Loucy (cell line): ENCODE data around the gene WT1.
"Not testable (repeated sequence)": the region's sequence is repeated elsewhere in the genome, so short reads cannot be mapped to it uniquely, and the experiment has no call there.

Source experiments
- H2AFZ ChIP-seq: fragments of 200-600 bp; sonication (generic); 2 replicates; pipeline ENCODE4 v1.6.0; 2016; ENCODE audit warnings: antibody characterized with exemption, mild to moderate bottlenecking, low read length, moderate library complexity
- H3F3A ChIP-seq: fragments of 200-600 bp; 2 replicates; pipeline ENCODE4 v1.6.0; 2016; ENCODE audit warnings: antibody characterized with exemption, low read depth, mild to moderate bottlenecking
- H3K27me3 ChIP-seq: fragments of 200-600 bp; sonication (generic); 2 replicates; pipeline ENCODE4 v1.6.1; 2014; ENCODE audit warnings: low read length, mild to moderate bottlenecking; ENCODE audit not compliant: insufficient read depth, poor library complexity, severe bottlenecking
- H3K36me3 ChIP-seq: fragments of 200-600 bp; sonication (generic); 2 replicates; pipeline ENCODE4 v1.6.1; 2016; ENCODE audit warnings: low read length; ENCODE audit not compliant: insufficient read depth
- H3K4me1 ChIP-seq: fragments of 200-600 bp; sonication (generic); 2 replicates; pipeline ENCODE4 v1.5.1; 2014; ENCODE audit warnings: low read length, mild to moderate bottlenecking; ENCODE audit not compliant: insufficient read depth, poor library complexity, severe bottlenecking
- H3K4me2 ChIP-seq: fragments of 200-600 bp; sonication (generic); 2 replicates; pipeline ENCODE4 v1.6.0; 2014; ENCODE audit warnings: antibody characterized with exemption, low read length, low read depth, mild to moderate bottlenecking; ENCODE audit not compliant: poor library complexity, severe bottlenecking
- H3K4me3 ChIP-seq: fragments of 200-600 bp; sonication (generic); 2 replicates; pipeline ENCODE4 v1.5.1; 2014; ENCODE audit warnings: low read length, mild to moderate bottlenecking, mixed read lengths; ENCODE audit not compliant: poor library complexity, severe bottlenecking
- H3K79me2 ChIP-seq: fragments of 200-600 bp; sonication (generic); 2 replicates; pipeline ENCODE4 v1.6.1; 2014; ENCODE audit warnings: low read length; ENCODE audit not compliant: insufficient read depth
- H3K9ac ChIP-seq: fragments of 200-600 bp; sonication (generic); 2 replicates; pipeline ENCODE4 v1.6.0; 2014; ENCODE audit warnings: mild to moderate bottlenecking, low read depth, low read length, moderate library complexity; ENCODE audit not compliant: poor library complexity, severe bottlenecking
- H3K9me2 ChIP-seq: fragments of 200-600 bp; sonication (generic); replicated peaks from 2 replicates; pipeline ENCODE4 v1.6.1; 2016; ENCODE audit warnings: low read depth, low read length, mixed read lengths
- H3K9me3 ChIP-seq: fragments of 200-600 bp; sonication (generic); 2 replicates; pipeline ENCODE4 v1.6.1; 2014; ENCODE audit warnings: mild to moderate bottlenecking, antibody characterized with exemption, low read length, low read depth; ENCODE audit not compliant: insufficient read depth
- H4K20me1 ChIP-seq: fragments of 200-600 bp; sonication (generic); 2 replicates; pipeline ENCODE4 v1.6.0; 2014; ENCODE audit warnings: antibody characterized with exemption, low read length, mild to moderate bottlenecking; ENCODE audit not compliant: insufficient read depth, poor library complexity, severe bottlenecking
- EZH2phosphoT487 ChIP-seq: fragments of 200-600 bp; IDR thresholded peaks from 2 replicates; pipeline ENCODE4 v1.6.1; 2018; ENCODE audit warnings: antibody characterized with exemption, mild to moderate bottlenecking, moderate library complexity, borderline replicate concordance
- TF ChIP-seq, protein P1 (sequence below): fragments of 200-600 bp; sonication (generic); conservative IDR thresholded peaks from 2 replicates; pipeline ENCODE4 v1.5.1; 2014; ENCODE audit warnings: mild to moderate bottlenecking, antibody characterized with exemption, low read length

WT1 gene

DNA sequence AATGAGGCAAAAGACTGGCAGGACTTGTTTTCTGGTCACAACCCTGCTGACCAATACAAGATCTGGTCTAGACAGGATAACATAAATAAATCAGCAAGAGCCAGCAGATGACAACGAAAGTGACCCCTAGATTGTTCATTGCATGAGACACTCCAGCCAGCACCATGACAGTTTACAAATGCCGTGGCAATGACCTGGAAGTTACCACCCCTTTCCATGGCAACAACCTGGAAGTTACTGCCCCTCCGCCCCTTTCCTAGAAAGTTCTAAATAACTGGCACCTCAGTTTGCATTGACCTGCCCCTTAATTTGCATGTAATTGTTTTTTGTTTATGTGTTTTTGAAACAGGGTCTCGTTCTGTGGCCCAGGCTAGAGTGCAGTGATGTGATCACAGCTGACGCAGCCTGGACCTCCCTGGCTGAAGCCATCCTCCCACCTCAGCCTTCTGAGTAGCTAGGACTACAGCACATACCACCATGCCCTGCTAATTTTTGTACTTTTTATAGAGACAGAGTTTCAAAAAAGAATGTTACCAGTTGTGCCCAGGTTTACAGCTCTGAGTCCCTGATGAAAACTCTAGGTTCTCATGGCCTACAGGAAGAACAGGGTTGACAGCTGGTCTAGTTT, 38.1 kb upstream of the WT1 start:
- no peaks in the 10 kb centered on the region for H3K79me2 ChIP-seq
- H3K9me3 ChIP-seq = no peaks in the 10 kb centered on the region
- no peaks in the 10 kb centered on the region for H3K9me2 ChIP-seq
- H3K36me3 ChIP-seq = no peaks in the 10 kb centered on the region
- no peak overlapping the region for H3K4me3 ChIP-seq
- H3K27me3 ChIP-seq = no peaks in the 10 kb centered on the region
- H3F3A ChIP-seq = no peaks in the 10 kb centered on the region
- H3K4me1 ChIP-seq = peaks cover 9% of the 10 kb centered on the region
- no peak for TF ChIP-seq EZH2phosphoT487
- TF ChIP-seq, protein P1, sequence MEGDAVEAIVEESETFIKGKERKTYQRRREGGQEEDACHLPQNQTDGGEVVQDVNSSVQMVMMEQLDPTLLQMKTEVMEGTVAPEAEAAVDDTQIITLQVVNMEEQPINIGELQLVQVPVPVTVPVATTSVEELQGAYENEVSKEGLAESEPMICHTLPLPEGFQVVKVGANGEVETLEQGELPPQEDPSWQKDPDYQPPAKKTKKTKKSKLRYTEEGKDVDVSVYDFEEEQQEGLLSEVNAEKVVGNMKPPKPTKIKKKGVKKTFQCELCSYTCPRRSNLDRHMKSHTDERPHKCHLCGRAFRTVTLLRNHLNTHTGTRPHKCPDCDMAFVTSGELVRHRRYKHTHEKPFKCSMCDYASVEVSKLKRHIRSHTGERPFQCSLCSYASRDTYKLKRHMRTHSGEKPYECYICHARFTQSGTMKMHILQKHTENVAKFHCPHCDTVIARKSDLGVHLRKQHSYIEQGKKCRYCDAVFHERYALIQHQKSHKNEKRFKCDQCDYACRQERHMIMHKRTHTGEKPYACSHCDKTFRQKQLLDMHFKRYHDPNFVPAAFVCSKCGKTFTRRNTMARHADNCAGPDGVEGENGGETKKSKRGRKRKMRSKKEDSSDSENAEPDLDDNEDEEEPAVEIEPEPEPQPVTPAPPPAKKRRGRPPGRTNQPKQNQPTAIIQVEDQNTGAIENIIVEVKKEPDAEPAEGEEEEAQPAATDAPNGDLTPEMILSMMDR = no peak
- no peak overlapping the region for H3K4me2 ChIP-seq
- H4K20me1 ChIP-seq = no peaks in the 10 kb centered on the region
- H3K9ac ChIP-seq = no peak overlapping the region
- H2AFZ ChIP-seq = no peak overlapping the region

DNA sequence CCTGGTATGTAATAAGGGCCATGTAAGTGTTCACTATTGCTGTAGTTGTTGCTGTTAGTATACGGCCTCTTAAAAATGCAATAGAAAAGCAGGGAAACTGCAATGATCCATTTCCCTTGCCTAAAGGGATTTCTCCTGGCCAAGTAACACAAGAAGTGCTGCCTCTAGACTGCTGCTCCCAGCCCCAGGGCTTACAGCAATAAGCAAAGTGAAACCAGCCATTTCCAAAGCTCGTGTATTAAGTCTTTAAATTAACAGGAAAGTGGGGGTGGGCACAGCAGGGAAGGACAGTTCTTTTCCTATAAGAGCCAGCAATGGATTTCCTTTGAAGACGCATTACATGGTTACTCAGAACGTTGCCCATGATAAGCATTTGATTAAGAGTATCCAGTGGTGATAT, 36.9 kb upstream of the WT1 start:
- H2AFZ ChIP-seq = 0 out of 2 replicates have a peak overlapping the region, but pooled peaks have one; percentile 2
- H4K20me1 ChIP-seq = no peaks in the 10 kb centered on the region
- H3K9me2 ChIP-seq = no peaks in the 10 kb centered on the region
- TF ChIP-seq EZH2phosphoT487 = no peak
- TF ChIP-seq, protein P1 = no peak
- H3K79me2 ChIP-seq = no peaks in the 10 kb centered on the region
- H3K4me3 ChIP-seq = no peak overlapping the region
- no peaks in the 10 kb centered on the region for H3K36me3 ChIP-seq
- H3K27me3 ChIP-seq = no peaks in the 10 kb centered on the region
- no peaks in the 10 kb centered on the region for H3F3A ChIP-seq
- no peak overlapping the region for H3K9ac ChIP-seq
- H3K4me2 ChIP-seq = no peak overlapping the region
- peaks cover 2% of the 10 kb centered on the region for H3K4me1 ChIP-seq
- no peaks in the 10 kb centered on the region for H3K9me3 ChIP-seq

DNA sequence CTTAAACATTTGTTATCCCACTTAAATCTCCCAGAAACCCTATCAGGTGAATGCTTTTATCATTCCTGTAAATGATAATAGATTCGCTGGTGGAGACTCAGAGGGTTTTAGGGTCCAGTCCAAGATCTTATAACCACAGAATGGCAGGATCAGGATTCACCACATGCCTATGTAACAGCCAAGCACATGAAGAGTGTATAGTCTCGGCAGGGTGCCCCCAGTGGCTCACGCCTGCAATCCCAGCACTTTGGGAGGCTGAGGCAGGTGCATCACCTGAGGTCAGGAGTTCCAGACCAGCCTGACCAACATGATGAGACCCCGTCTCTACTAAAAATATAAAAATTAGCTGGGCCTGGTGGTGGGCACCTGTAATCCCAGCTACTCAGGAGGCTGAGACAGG, 36.2 kb upstream of the WT1 start:
- H3K9me2 ChIP-seq, H3K4me3 ChIP-seq, H3K36me3 ChIP-seq, H3F3A ChIP-seq, H4K20me1 ChIP-seq, H3K9me3 ChIP-seq, H3K79me2 ChIP-seq, H3K9ac ChIP-seq, H3K4me2 ChIP-seq, H3K4me1 ChIP-seq, H3K27me3 ChIP-seq: not testable (repeated sequence)
- H2AFZ ChIP-seq = 0 out of 2 replicates have a peak overlapping the region, but pooled peaks have one; percentile 18
- TF ChIP-seq, protein P1 = peak; percentile 42; the same call in 1 of the 2 replicates
